Activated naive CD4-positive, alpha-beta T cell treated with Interleukin-2 at 50 U/mL for 16 hours (primary cell): ENCODE measurements around the gene BNC1.
"Not testable (repeated sequence)": the region's sequence is repeated elsewhere in the genome, so short reads cannot be mapped to it uniquely, and the experiment has no call there.

ENCODE experiments used
- DNase-seq: peaks from one replicate; pipeline ENCODE4 v3.0.0-alpha.2; 2020

Gene BNC1

DNA sequence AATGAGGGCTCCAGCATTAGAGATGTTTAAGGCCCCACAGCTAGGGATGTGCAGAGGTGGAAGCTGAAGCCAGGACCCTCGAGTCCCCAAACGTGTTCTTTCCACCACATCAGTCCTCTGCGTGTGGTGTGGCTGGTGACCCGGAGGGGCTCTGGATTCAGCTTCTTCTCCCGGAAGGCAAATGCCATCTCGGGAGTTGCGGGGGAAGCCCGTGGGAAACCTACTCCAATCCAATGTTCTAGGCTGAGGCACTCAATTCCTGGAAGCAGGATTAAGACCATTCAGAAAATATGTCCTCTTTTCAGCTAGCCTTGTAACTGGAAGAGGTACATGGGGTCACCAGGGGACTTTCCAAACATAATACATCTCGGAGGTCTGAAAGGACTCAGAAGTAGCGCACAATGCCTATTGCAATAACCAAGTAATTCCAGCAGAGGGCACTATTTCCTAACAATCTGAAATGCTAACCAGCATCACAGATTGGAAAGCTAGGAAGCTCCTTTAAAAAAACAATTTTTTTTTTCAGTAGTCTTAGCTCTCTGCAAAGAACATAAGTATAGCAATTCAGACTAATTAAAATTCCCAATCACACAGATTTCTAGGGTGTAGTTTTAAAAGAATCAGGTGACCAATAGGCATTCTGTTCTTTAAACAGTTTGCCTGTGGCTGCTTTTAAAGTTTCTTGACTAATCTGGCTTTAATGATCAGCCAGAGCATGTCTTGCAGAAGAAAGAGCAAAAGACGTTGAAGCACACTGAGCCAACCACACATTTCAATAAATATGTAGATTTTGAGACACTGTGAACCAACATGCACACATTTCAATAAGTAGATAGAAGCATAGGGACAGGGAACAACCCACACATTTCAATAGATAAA lies 36.1 kb downstream of the BNC1 start:
- no peak for DNase-seq

DNA sequence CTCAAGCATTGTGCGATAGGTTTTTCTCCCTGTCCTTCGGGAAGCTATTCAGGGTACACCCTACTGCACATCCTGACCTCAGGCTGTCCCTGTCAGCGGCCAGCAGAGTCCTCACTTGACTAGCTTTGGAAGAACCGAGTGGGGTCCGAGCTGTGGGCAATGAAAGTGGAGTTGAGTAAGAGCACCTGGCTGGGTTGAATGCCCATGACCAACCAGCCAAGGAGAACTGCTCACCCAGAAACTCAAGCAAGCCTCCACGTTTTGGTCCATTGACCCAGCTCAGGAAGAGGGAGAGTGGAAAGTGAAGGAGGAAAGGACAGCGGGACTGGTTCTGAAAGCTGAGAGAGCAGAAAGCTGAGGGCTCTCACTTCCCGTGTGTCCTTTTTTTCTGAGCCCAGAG lies 40.8 kb downstream of the BNC1 start:
- DNase-seq = no peak

DNA sequence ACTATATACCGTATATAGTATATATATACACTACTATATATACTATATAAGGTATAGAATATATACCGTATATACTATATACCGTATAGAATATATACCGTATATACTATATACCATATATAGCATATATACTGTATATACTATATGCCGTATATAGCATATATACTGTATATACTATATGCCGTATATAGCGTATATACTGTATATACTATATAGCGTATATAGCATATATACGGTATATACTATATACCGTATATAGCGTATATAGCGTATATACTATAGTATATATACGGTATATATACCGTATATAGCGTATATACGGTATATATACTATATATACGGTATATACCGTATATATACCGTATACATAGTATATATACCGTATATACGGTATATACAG lies 54.2 kb downstream of the BNC1 start:
- DNase-seq = no peak

DNA sequence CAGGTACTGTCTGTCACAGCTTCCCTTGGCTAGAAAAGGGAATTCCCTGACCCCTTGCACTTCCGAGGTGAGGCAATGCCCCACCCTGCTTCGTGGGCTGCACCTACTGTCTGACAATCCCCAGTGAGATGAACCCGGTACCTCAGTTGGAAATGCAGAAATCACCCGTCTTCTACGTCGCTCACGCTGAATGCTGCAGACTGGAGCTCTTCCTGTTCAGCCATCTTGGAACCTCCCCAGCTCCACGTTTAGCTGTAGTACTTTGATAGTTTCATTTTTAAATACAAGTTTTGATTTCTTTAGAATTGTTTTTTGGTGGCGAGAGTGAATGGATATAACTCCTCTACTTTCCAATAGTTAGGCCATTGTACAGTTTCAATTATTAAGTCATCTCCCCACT lies 59.0 kb downstream of the BNC1 start:
- no peak for DNase-seq

DNA sequence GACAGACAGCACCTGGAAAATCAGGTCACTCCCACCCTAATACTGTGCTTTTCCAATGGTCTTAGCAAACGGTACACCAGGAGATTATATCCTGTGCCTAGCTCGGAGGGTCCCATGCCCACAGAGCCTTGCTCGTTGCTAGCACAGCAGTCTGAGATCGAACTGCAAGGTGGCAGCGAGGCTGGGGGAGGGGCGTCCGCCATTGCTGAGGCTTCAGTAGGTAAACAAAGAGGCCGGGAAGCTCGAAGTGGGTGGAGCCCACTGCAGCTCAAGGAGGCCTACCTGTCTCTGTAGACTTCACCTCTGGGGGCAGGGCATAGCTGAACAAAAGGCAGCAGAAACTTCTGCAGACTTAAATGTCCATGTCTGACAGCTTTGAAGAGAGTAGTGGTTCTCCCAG lies 62.7 kb downstream of the BNC1 start:
- DNase-seq = not testable (repeated sequence)

DNA sequence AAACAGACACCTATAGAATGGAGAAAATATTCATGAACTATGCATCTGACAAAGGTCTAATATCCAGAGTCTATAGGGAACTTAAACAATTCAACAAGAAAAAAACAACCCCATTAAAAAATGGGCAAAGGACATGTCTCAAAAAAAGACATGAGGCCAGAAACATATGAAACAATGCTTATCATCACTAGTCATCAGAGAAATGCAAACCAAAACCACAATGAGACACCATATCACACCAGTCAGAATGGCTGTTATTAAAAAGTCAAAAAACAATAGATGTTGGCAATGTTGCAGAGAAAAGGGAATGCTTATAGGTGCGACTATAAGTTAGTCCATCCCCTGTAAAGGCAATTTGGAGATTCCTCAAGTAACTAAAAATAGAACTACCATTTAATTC lies 65.4 kb downstream of the BNC1 start:
- DNase-seq = no peak

DNA sequence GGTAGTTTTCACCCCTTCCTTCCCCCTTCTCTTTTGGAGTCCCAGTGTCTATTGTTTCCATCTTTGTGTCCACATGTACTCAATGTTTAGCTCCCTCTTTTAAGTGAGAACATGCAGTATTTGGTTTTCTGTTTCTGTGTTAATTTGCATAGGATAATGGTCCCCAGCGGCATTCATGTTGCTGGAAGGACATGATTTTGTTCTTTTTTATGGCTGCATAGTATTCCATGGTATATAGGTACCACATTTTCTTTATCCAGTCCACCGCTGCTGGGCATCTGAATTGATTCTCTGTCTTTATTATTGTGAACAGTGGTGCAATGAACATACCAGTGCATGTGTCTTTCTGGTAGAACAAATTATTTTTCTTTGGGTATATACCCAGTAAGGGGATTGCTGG lies 69.2 kb downstream of the BNC1 start:
- no peak for DNase-seq

DNA sequence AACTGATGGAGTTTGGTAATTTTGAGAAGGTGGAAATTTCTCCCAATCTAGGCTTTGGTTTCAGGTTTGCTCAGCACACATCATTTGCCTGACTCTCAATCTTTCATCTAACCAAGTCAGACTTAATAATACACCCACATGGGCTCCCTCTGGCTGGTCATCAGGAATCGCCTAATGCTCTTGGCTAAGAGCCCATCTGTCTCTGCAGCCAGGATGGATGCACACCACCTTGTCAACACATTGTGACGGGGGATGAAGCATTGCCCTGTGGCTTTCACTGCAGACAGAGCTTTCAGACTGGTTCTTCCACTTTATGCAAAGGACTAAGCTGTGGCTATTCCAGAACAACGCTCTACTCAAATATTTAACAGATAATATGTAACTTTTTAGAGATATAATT lies 73.8 kb downstream of the BNC1 start:
- DNase-seq = no peak

DNA sequence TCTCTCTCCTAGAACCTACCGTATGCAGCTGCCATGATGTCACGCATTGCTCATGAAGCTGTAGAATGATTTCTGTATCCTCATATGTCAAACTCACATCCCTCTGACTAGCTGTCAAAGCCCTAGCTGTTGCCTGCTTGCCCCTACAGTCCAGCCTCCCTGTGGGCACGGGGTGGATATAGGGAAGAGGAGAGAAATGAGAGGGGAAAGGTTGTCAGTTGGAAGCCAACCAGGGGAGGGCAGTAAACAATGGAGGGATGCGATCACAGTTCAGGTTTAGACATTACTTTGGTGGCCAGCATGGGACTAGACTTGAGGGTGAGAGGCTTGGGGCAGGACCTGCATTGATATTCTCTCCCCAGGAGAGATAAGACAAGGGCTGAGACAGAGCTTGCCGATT lies 75.1 kb downstream of the BNC1 start:
- no peak for DNase-seq

DNA sequence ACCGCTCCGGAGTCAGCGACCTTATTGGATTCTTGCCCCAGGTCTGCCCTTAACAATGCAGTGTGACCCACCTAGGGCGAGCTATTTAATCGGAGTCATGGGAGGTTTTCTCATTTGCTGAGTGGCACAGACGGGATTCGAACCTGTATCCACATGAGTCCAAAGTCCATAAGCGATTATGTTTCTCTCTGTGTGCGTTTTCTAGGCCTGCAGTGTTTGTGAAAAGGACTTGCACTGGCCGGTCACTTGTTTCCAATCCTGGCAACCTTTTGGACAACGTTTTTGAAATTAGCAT lies 76.2 kb downstream of the BNC1 start:
- no peak for DNase-seq

DNA sequence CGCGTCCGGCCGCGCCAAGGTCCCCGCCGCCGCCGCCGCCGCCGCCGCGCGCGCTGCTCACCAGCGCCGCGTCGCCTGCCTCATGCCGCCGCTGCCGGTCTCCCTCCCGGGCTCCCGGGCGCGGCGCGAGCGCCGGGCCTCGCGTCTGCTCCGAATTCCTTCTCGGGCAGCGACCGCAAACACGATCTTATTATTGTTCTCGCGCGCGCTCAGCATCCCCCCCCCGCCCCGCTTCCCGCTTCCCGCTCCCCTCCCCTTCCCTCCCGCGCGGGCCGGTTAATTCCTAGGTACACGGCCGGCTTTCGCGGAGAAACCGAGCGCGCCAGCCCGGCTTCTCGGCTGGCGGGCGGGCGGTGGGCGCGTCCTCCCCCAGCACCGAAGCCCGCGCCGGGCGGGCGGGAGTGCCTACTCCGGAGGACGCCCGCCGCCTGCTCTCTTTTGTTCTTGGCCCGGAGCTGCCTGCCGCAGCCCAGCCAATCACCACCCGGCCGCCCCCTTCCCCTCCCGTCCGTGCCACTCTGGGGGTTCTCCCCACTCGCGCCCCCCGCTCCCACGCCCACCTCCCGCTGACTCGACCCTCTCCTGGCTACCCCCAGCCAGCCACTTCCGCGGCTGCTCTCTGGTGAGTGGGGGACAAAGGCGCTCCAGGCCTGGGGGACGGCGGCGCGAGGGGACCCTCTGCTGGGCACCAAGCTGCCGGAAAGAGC lies 76.7 kb downstream of the BNC1 start, which contains the start of gene HDGFL3:
TSS of gene HDGFL3 (minus strand) at position 164 of the 707 bp plus-strand sequence. CDS start 409 bp downstream, outside the sequence.
- peak; percentile 36 for DNase-seq

DNA sequence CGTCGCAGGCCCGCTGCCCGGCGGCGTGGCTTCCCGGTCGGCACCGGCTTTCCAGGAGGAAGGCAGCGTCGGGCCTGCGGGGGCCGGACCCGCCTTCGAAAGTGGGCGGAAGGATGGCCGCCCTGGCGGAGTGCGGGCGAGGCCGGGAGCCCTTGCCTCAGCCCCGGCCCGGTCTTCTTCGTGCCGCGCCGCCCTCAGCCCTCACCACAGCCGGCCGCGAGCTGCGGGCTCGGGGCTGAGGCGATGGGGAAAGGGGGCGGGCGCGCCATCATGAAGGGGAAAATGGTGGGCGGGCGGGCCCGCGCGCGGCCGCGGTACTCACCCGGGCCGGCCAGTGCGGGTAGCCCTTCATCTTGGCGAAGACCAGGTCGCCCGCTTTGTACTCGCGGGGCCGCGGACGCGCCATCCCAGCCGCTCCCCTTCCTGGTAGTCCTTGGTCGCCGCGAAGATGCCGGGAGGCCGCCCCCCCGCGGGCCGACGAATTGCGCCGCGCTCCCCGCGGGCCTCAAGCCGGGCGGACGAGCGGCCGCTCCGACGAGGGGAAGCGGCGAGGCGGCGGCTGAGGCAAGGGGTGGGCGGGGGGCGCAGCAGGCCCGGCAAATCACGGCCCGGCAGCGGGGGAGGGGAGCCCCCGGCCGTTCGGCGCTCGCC lies 77.3 kb downstream of the BNC1 start:
- DNase-seq = no peak

DNA sequence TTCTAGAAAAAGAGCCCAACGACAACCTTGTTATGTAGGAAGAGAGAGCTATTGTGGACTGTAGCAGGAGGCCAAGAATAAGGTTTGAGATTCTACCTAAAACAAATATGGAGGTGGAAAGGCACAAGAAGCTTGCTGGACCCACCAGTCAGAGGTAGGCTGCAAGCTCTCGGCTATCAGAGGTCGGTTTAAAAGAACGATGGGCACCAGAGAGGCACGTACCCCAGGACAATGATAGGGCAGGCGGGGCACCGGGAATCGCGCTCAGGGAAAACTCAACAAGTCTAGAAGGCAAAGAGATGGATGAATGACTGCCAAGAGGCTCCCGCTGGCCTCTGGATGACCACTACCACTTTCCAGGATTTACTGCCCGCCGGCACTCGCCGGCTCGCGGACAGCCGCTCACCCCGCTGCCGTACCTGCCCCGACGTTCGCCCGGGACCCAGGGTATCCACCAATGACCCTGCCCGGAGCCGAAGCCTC lies 77.9 kb downstream of the BNC1 start:
- DNase-seq = no peak
